ENCODE results near the gene TANGO2.

GRCh38 chr22:20034143-20034542 is 13.2 kb downstream of the TANGO2 start:
- TF ChIP-seq POLR2A (IDR thresholded peaks at IDR 0.05; ENCODE audit: low read length) (no peak), GATA1 (IDR thresholded peaks at IDR 0.05; ENCODE audit: low read depth, low read length) (no peak)
